Superior temporal gyrus (tissue), 1 donor: ENCODE data around the gene NODAL.

Experiments used
- DNase-seq: peaks from one replicate; pipeline ENCODE4 v3.0.0-alpha.2; 2016; ENCODE audit errors: extremely low spot score

The NODAL gene

GRCh38 chr10:70432561-70433263 is 8.8 kb downstream of the NODAL start:
- no peak for DNase-seq

GRCh38 chr10:70432101-70432500 is 9.4 kb downstream of the NODAL start:
- peak; percentile 91 for DNase-seq

GRCh38 chr10:70430493-70431445 is 10.7 kb downstream of the NODAL start:
- peak; percentile 37 for DNase-seq

- DNase-seq = no peak
Observed at GRCh38 chr10:70426823-70427222, 14.7 kb downstream of the NODAL start.

- DNase-seq = no peak
Observed at GRCh38 chr10:70425096-70425495, 16.4 kb downstream of the NODAL start.

GRCh38 chr10:70424320-70424719 is 17.2 kb downstream of the NODAL start:
- DNase-seq = no peak

GRCh38 chr10:70418713-70419112 is 22.8 kb downstream of the NODAL start:
- no peak for DNase-seq

- DNase-seq = no peak
Observed at GRCh38 chr10:70418229-70418628, 23.3 kb downstream of the NODAL start.

- no peak for DNase-seq
Observed at GRCh38 chr10:70417568-70417967, 23.9 kb downstream of the NODAL start.

- DNase-seq = no peak
Observed at GRCh38 chr10:70412356-70412755, 29.1 kb downstream of the NODAL start.

GRCh38 chr10:70410608-70411007 is 30.9 kb downstream of the NODAL start:
- DNase-seq = no peak

GRCh38 chr10:70409772-70410171 is 31.7 kb downstream of the NODAL start:
- no peak for DNase-seq

- peak; percentile 42 for DNase-seq
Observed at GRCh38 chr10:70405037-70405824, 36.2 kb downstream of the NODAL start.

GRCh38 chr10:70404787-70405036 is 36.8 kb downstream of the NODAL start:
- DNase-seq = peak; percentile 48

- DNase-seq = peak; percentile 95
Observed at GRCh38 chr10:70404036-70404786, 37.3 kb downstream of the NODAL start, which contains the start of gene EIF4EBP2. TSS of gene EIF4EBP2 (plus strand) at chr10:70404145. CDS start at chr10:70404402, 257 bp downstream.

- DNase-seq = peak; percentile 16
Observed at GRCh38 chr10:70403483-70404035, 37.9 kb downstream of the NODAL start.

GRCh38 chr10:70399177-70399576 is 42.3 kb downstream of the NODAL start:
- no peak for DNase-seq

- DNase-seq = no peak
Observed at GRCh38 chr10:70396140-70396539, 45.3 kb downstream of the NODAL start.

GRCh38 chr10:70391654-70392053 is 49.8 kb downstream of the NODAL start:
- no peak for DNase-seq
